Head of caudate nucleus (tissue), 42 donors: Measurements from ENCODE around the gene CRYBB2.
A peak's percentile ranks its signal among the peaks of the same experiment; 100 is the strongest.
"Not testable (repeated sequence)": the region's sequence is repeated elsewhere in the genome, so short reads cannot be mapped to it uniquely, and the experiment has no call there.

ENCODE experiments used
- DNase-seq, 42 donors: peaks; one replicate each; pipeline versions ENCODE4 v3.0.0 to v3.0.0-alpha.2; 2020 to 2021; ENCODE audit warnings: mixed read lengths in 7 of 42
- intact Hi-C: fragments of 100-400 bp; cut with DNase I; formaldehyde crosslinking; loops from one replicate; pipeline ENCODE4 v1.15.0; 2022

Gene CRYBB2

GRCh38 chr22:25223269-25223850 is 3.9 kb downstream of the CRYBB2 start:
- DNase-seq: no peak
- intact Hi-C loops: no loop called here

DNA sequence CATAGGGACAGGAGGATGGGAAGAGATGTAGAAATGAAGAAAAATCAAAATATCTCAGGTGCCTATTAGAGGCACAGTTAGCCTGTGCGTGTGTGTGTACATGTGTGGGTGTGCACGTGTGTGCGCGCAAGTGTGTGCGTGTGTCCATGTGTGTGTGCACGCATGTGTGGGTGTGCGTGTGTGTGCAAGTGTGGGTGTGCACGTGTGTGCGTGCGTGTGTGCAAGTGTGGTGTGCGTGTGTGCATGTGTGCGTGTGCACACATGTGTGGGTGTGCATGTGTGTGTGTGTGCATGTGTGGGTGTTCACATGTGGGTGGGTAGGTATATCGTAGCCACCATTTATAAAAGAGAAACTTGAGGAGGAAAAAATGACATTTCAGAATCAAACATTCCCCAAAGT is 9.4 kb downstream of the CRYBB2 start:
- intact Hi-C loops: no loop called here
- no peak for DNase-seq

DNA sequence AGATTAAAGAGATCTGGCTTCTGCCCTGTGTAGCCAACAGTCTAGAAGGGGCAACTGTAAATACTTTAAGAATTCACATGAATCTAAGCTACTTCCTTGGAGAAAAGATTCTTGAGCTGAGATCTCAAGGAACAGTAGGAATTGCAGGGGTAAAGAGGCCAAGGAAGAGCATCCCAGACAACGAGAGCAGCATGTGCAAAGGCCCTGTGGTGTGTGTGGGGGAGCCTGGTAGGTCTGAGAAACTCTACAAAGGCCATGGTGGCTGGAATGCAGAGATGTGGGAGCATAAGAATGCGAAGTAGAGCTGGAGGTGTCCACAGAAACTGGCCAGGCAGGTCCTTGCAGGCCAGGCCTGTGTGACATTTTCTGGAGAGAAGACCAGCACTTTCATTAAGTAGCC is 11.3 kb downstream of the CRYBB2 start:
- DNase-seq, intact Hi-C loops: not testable (repeated sequence)

GRCh38 chr22:25232301-25232700 is 12.9 kb downstream of the CRYBB2 start:
- DNase-seq: no peak
- intact Hi-C loops: no loop called here

DNA sequence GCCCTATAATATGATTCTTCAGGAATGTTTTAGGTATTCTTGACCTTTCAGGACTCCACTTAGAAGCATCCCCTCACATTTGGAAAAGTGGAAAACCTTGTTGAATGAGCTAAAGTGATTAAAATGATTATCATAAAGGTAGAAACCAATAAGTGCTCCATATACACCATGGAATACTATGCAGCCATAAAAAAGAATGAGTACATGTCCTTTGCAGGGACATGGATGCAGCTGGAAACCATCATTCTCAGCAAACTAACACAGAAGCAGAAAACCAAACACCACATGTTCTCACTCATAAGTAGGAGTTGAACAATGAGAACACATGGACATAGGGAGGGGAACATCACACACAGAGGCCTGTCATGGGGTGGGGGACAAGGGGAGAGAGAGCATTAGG is 14.3 kb downstream of the CRYBB2 start:
- intact Hi-C loops, DNase-seq: not testable (repeated sequence)

- intact Hi-C loops: no loop called here
These were observed 16.3 kb downstream of the CRYBB2 start for GRCh38 chr22:25235547-25236290.

DNA sequence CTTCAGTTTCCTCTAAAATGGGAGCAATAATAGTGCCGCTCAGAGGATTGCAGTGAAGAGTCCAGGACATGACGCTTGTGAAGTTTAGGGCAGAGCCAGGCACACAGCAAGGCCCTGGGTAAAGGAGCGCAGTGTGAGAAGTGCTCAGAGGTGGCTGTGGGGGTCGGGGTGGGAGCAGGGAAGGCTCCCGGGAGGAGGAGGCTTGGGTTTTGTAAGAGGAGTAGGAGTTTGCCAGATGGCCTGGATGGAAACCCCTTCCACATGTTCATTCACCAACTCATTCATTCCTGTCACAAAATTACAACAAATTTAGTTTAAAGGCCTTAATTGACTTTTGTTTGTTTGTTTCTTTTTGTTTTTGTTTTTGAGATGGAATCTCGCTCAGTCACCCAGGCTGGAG is 17.0 kb downstream of the CRYBB2 start:
- intact Hi-C loops: no loop called here
- DNase-seq: no peak

More at GRCh38 chr22:25235547-25236290, 16.3 kb downstream of the CRYBB2 start:
- DNase-seq: peak; percentile 33 to 83 (median 68)

GRCh38 chr22:25237503-25237902 is 18.1 kb downstream of the CRYBB2 start:
- DNase-seq: no peak
- intact Hi-C loops: no loop called here

- DNase-seq, intact Hi-C loops: not testable (repeated sequence)
These were observed 18.6 kb downstream of the CRYBB2 start for GRCh38 chr22:25238058-25238457.

GRCh38 chr22:25255169-25255568 is 35.7 kb downstream of the CRYBB2 start:
- intact Hi-C loops, DNase-seq: not testable (repeated sequence)

GRCh38 chr22:25267567-25267966 is 48.1 kb downstream of the CRYBB2 start:
- DNase-seq, intact Hi-C loops: not testable (repeated sequence)

DNA sequence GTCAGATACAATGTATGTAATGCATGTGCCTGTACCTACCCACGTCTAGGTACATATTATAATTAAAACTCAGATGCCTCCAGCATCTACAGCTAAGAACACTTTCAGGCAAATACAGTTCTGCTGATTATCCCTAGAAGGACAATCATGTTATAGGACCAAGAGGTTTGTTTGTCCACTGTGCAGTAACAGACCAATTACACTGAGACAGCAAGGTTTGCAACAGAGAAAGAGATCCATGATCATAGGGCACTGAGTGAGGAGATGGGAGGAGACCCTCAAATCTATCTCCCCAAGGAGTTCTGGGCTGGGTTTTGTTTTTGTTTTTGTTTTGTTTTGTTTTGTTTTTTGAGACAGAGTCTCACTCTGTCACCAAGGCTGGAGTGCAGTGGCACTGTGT is 49.5 kb downstream of the CRYBB2 start:
- intact Hi-C loops, DNase-seq: not testable (repeated sequence)

- peak in 30 of 42 donors; percentile 6 to 74 (median 42) for DNase-seq
- intact Hi-C loops: not testable (repeated sequence)
These were observed 50.6 kb downstream of the CRYBB2 start for GRCh38 chr22:25270061-25270460.

DNA sequence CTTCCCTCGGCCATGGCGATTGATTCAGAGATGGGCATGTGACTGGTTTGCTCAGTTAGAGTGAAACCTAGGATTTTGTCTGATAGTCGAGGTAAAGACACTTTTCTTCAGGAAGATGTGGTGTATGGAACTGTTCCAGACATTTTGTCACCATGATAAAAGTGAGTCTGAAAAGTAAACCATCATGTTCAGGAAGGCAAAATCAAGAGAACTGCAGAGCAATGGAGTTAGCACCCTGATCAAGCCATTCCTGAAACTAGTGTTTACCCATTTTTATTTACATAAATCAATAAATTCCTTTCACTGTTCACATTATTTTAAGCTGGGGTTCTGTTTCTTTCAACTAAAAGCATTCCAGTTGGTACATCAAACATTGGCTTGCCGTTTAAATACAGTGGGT is 53.8 kb downstream of the CRYBB2 start:
- DNase-seq, intact Hi-C loops: not testable (repeated sequence)

DNA sequence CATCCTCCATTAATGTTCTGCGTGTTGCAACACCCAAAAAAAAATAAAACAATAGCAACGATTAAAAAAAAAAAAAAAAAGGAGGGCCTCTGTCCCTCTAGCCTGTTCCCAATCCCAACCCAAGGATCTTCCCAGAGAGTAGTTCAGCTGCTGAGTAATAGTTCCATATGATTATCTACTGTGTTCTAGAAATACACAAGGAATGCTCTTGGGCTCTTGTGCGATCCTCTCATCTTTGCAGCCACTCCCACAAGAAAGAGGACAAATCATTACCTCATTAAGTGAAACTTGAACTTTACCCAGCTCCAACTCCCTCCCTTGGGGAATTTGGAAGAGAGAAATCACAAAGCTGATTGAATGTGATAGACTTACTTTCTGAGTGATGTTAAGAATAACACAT is 54.5 kb downstream of the CRYBB2 start:
- intact Hi-C loops, DNase-seq: not testable (repeated sequence)

GRCh38 chr22:25280118-25280517 is 60.7 kb downstream of the CRYBB2 start:
- DNase-seq, intact Hi-C loops: not testable (repeated sequence)
